Erythroblast (primary cell): ENCODE measurements around the gene CCDC82.

ENCODE experiments used
- DNase-seq, 2 experiments: peaks; one replicate each; lab custom pipeline; 2025; lab: John Stamatoyannopoulos, UW
- GATA1 ChIP-seq: IDR thresholded peaks from 2 replicates; pipeline ENCODE4 v1.6.1; 2011; ENCODE audit warnings: low read depth, mild to moderate bottlenecking, control low read depth, low read length, moderate library complexity
- POLR2A ChIP-seq: IDR thresholded peaks from 2 replicates; pipeline ENCODE4 v1.6.1; 2011; ENCODE audit warnings: mild to moderate bottlenecking, low read length

Gene CCDC82

GRCh38 chr11:96316869-96317268 lies 72.8 kb downstream of the CCDC82 start:
- TF ChIP-seq POLR2A (no peak), GATA1 (no peak)
- DNase-seq: no peak

- no peak for DNase-seq
Measured at GRCh38 chr11:96315476-96315875, 74.2 kb downstream of the CCDC82 start.

DNA sequence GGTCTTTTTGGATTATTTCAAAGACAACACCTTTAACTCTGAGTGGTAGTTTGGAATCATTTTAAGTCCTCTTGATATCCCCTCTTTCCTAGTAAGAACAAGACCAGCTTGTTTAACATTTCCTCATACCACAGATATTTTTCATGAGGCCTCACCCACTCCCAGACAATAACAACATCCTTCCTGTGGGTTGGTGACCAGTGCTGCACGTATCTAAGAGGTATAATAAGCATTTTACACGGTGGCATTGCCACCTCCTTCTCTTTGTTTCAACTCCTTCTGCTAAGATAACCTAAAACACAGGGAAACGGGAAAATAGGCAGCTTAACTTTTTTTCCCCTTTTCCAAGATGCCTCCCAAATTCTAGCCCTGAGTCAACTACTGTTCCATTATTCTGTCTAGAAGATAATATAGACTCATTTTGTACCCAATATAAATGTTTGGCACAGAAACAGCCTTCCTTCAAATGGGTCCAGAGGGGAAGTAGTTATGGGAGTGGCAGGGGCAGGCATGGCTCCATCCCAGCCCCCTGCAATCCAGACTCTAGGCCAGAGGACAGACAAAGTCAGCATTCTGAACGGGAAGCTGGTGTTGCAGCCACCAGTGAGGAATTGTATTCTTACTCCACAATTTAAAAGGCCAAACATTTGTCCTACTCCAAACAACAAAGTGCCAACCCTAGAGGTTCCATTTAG lies 75.2 kb downstream of the CCDC82 start:
- no peak for TF ChIP-seq GATA1
- TF ChIP-seq POLR2A: no peak
- DNase-seq: no peak

More at GRCh38 chr11:96315476-96315875, 74.2 kb downstream of the CCDC82 start:
- TF ChIP-seq GATA1 (no peak), POLR2A (no peak)

DNA sequence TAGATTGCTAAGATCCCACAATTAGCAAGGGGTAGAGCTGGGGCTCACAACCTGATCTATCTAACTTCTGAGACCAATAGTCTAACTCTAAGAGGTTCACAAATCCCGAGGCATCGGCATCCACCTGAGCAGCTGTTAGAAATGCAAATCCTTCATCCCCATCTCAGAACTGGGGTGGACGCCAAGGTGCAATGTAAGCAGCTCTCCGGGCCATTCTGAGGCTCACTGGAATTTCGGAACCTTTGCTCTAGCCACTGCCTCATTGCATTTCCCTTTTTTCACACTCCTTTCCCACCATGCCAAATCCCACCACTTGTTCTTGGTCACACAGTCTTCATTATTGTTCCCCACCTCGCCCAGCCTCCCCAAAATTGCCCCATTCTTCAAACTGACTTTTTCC lies 76.5 kb downstream of the CCDC82 start:
- TF ChIP-seq GATA1 (no peak), POLR2A (no peak)
- DNase-seq: no peak

DNA sequence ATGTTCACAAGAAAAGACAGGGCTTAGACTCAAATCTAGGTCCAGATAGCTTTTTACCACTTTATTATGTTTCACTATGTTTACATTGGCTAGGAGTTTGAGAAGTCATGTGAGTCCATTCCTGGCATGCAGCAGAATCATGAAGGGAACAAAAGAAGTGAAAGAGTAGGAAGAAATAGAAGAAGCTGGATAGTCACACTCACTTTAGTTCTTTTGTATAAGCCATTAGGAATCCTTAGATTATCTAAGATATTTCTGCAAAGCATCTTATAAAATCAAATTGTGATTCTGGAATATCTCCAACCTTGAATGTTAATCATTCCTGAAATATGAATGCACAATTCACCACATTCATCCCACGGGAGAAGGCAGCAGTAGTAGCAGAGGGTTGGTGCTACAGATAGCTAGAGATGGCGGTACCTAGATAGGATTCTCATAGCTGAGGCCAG lies 78.6 kb downstream of the CCDC82 start:
- TF ChIP-seq GATA1 (no peak), POLR2A (no peak)
- no peak for DNase-seq

GRCh38 chr11:96310236-96310635 lies 79.5 kb downstream of the CCDC82 start:
- no peak for DNase-seq
- no peak for TF ChIP-seq GATA1

DNA sequence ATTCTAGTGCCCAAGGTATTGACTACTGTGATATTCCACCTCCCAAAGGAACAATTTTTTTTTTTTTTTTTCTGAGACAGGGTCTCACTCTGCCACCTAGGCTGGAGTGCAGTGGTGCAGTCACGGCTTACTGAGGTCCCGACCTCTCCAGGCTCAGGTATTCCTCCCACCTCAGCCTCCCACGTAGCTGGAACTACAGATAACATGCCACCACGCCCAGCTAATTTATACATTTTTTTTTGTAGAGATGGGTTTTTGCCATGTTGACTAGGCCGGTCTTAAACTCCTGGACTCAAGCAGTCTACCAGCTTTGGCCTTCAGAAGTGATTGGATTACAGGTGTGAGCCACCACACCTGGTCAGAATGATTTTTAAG lies 80.1 kb downstream of the CCDC82 start:
- TF ChIP-seq GATA1: no peak
- no peak for TF ChIP-seq POLR2A
- DNase-seq: no peak

GRCh38 chr11:96309016-96309642 lies 80.6 kb downstream of the CCDC82 start:
- no peak for DNase-seq
- TF ChIP-seq GATA1 (no peak), POLR2A (no peak)

GRCh38 chr11:96307776-96308140 lies 82.0 kb downstream of the CCDC82 start:
- TF ChIP-seq GATA1: no peak
- no peak for TF ChIP-seq POLR2A
- DNase-seq: no peak

DNA sequence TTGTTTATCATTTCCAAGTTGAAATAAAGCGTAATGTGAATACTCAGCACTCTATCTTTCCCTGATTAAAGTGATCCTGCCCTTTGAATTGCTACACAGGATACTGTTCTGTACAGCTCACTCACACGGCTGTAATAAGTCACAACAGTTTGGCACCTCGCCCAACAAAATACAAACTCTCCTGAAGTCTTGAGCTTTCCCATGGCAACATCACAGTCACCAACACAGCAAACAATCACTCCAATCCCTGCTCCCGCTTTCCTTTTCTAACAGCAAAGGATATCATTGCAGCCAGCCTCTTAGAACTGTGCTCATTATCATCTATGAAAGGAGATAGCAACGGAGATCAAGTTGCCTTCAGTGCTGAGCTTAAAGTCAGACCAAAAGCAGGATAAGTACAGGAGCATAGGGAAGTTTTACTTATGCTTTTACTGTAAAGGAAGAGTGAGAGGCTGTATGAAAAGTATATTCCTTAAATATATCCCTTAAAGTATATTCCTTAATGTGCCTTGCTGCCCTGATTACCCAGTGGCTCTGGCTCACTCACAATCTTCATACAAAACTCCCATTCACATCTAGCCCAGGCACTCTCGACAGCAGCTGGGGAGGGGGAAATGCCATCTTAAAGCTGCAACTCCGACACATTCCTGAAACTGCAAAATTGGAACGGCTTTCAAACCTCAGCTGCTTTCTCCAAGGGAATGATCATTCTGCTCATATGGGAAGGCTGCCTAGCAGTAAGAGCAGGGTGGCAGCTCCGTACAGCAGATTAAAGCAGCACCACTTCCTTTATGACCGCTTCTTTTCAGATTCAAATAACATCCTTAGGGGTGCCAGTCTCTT lies 82.6 kb downstream of the CCDC82 start:
- no peak for TF ChIP-seq POLR2A
- TF ChIP-seq GATA1: no peak
- DNase-seq: peak; percentile 7 to 12

- no peak for DNase-seq
Measured at GRCh38 chr11:96306600-96306932, 83.1 kb downstream of the CCDC82 start.

GRCh38 chr11:96306071-96306470 lies 83.6 kb downstream of the CCDC82 start:
- DNase-seq: no peak
- TF ChIP-seq POLR2A (no peak), GATA1 (no peak)

More at GRCh38 chr11:96306600-96306932, 83.1 kb downstream of the CCDC82 start:
- TF ChIP-seq POLR2A (no peak), GATA1 (no peak)

- no peak for DNase-seq
- TF ChIP-seq POLR2A (no peak), GATA1 (no peak)
Measured at GRCh38 chr11:96303980-96304379, 85.7 kb downstream of the CCDC82 start.

GRCh38 chr11:96303064-96303463 lies 86.6 kb downstream of the CCDC82 start:
- no peak for DNase-seq
- no peak for TF ChIP-seq POLR2A
- TF ChIP-seq GATA1: no peak
